ENCODE results near the gene HOXA2. TPM values are rescaled to one million over a fixed set of nuclear protein-coding genes. Genes with fewer than 3 reads are reported as not detected.

HOXA2 gene
- total and polyA plus RNA-seq, 2 experiments from 2014 or later = 0.07 TPM; not detected in 1

- Histone ChIP-seq H3K27me3 (peaks cover 88% of the 10 kb centered on the region), H4K20me1 (ENCODE audit: insufficient read depth, poor library complexity, severe bottlenecking) (no peaks in the 10 kb centered on the region), H3K4me3 (no peak overlapping the region), H3K4me2 (peak overlapping the region; percentile 92), H3K9me3 (ENCODE audit: low read depth) (no peaks in the 10 kb centered on the region), H2AFZ (no peak overlapping the region), H3K36me3 (replicated peaks; ENCODE audit: insufficient read depth, low read depth) (no peaks in the 10 kb centered on the region), H3K9me2 (replicated peaks; ENCODE audit: insufficient read depth) (no peaks in the 10 kb centered on the region), H3K27ac (no peak overlapping the region), H3K4me1 (ENCODE audit: insufficient read depth) (peaks cover 6% of the 10 kb centered on the region), H3K79me2 (no peaks in the 10 kb centered on the region)
- TF ChIP-seq CTCF (IDR thresholded peaks at IDR 0.05; ENCODE audit: poor library complexity) = no peak
- TF ChIP-seq EZH2 (IDR thresholded peaks at IDR 0.05; ENCODE audit: borderline replicate concordance) = peak; percentile 45
- no peak for TF ChIP-seq EZH2phosphoT487 (IDR thresholded peaks at IDR 0.05; ENCODE audit: low read depth, severe bottlenecking, unreplicated experiment)
- WGBS (ENCODE audit: low lambda C conversion rate, missing lambda C conversion rate) = 36% methylated on average over 26 of the region's 28 CpGs
- DNase-seq (ENCODE audit: low spot score) = no peak
Measured at GRCh38 chr7:27128776-27129728, 26.6 kb upstream of the HOXA2 start.

- no peak overlapping the region for H3K4me3 ChIP-seq
- no peak overlapping the region for H3K4me2 ChIP-seq
- no peak overlapping the region for H3K27ac ChIP-seq
- H3K9me3 ChIP-seq (ENCODE audit: low read depth) = no peaks in the 10 kb centered on the region
- TF ChIP-seq EZH2phosphoT487 (IDR thresholded peaks at IDR 0.05; ENCODE audit: low read depth, severe bottlenecking, unreplicated experiment) (no peak), EZH2 (IDR thresholded peaks at IDR 0.05; ENCODE audit: borderline replicate concordance) (no peak), CTCF (IDR thresholded peaks at IDR 0.05; ENCODE audit: poor library complexity) (no peak)
- H2AFZ ChIP-seq = no peak overlapping the region
- no peaks in the 10 kb centered on the region for H4K20me1 ChIP-seq (ENCODE audit: insufficient read depth, poor library complexity, severe bottlenecking)
- peaks cover 13% of the 10 kb centered on the region for H3K4me1 ChIP-seq (ENCODE audit: insufficient read depth)
- H3K36me3 ChIP-seq (replicated peaks; ENCODE audit: insufficient read depth, low read depth) = no peaks in the 10 kb centered on the region
- peaks cover 88% of the 10 kb centered on the region for H3K27me3 ChIP-seq
- H3K9me2 ChIP-seq (replicated peaks; ENCODE audit: insufficient read depth) = no peaks in the 10 kb centered on the region
- H3K79me2 ChIP-seq = peaks cover 6% of the 10 kb centered on the region
- WGBS (ENCODE audit: low lambda C conversion rate, missing lambda C conversion rate) = 40% methylated on average over 2 of the region's 2 CpGs
- no peak for DNase-seq (ENCODE audit: low spot score)
Measured at GRCh38 chr7:27128034-27128433, 25.6 kb upstream of the HOXA2 start.

- Histone ChIP-seq H3K4me1 (ENCODE audit: insufficient read depth) (peaks cover 13% of the 10 kb centered on the region), H2AFZ (no peak overlapping the region), H3K4me3 (no peak overlapping the region), H3K9me2 (replicated peaks; ENCODE audit: insufficient read depth) (no peaks in the 10 kb centered on the region), H3K27me3 (peaks cover 89% of the 10 kb centered on the region), H3K27ac (no peak overlapping the region), H3K79me2 (peaks cover 6% of the 10 kb centered on the region), H3K9me3 (ENCODE audit: low read depth) (no peaks in the 10 kb centered on the region), H3K4me2 (no peak overlapping the region), H3K36me3 (replicated peaks; ENCODE audit: insufficient read depth, low read depth) (no peaks in the 10 kb centered on the region), H4K20me1 (ENCODE audit: insufficient read depth, poor library complexity, severe bottlenecking) (no peaks in the 10 kb centered on the region)
- DNase-seq (ENCODE audit: low spot score) = no peak
- TF ChIP-seq EZH2phosphoT487 (IDR thresholded peaks at IDR 0.05; ENCODE audit: low read depth, severe bottlenecking, unreplicated experiment) = no peak
- no peak for TF ChIP-seq EZH2 (IDR thresholded peaks at IDR 0.05; ENCODE audit: borderline replicate concordance)
- TF ChIP-seq CTCF (IDR thresholded peaks at IDR 0.05; ENCODE audit: poor library complexity) = no peak
- WGBS (ENCODE audit: low lambda C conversion rate, missing lambda C conversion rate) = 18% methylated on average over 3 of the region's 3 CpGs
Measured at GRCh38 chr7:27126596-27127327, 24.3 kb upstream of the HOXA2 start.

Data from hepatocyte (in vitro differentiated cells).